ENCODE results near the gene BORCS6. TPM values are rescaled to one million over a fixed set of nuclear protein-coding genes. Genes with fewer than 3 reads are reported as not detected.

BORCS6 gene
- total and polyA plus RNA-seq, 2 of the 13 experiments (the other 11 are each of a cell fraction or from before 2014, with no cell fraction given) = 2.0 to 5.1 TPM

- no peak for TF ChIP-seq EZH2 (conservative IDR thresholded peaks at IDR 0.05; ENCODE audit: low read depth, low read length)
- 0 out of 2 replicates have a peak, but pooled peaks have one; percentile 0 for TF ChIP-seq PITX1 (CRISPR knock-in tag; IDR thresholded peaks at IDR 0.05)
- no peak for TF ChIP-seq ZNF543 (CRISPR knock-in tag; IDR thresholded peaks at IDR 0.05)
- no peak for TF ChIP-seq CCDC6 (CRISPR knock-in tag; IDR thresholded peaks at IDR 0.05)
- no peak for TF ChIP-seq ZNF672 (CRISPR knock-in tag; IDR thresholded peaks at IDR 0.05)
- TF ChIP-seq YEATS2 (CRISPR knock-in tag; IDR thresholded peaks at IDR 0.05; ENCODE audit: borderline replicate concordance) = no peak
- no peak for TF ChIP-seq ZKSCAN5 (CRISPR knock-in tag; IDR thresholded peaks at IDR 0.05)
- TF ChIP-seq GRHL1 (CRISPR knock-in tag; conservative IDR thresholded peaks at IDR 0.05) = no peak
- no peak for TF ChIP-seq ZNF891 (CRISPR knock-in tag; IDR thresholded peaks at IDR 0.05)
- no peak for TF ChIP-seq MAFF (IDR thresholded peaks at IDR 0.05; ENCODE audit: low read depth, low read length)
- TF ChIP-seq CERS6 (CRISPR knock-in tag; IDR thresholded peaks at IDR 0.05) = no peak
- no peak for TF ChIP-seq ZNF574 (CRISPR knock-in tag; IDR thresholded peaks at IDR 0.05)
- no peak for TF ChIP-seq ARNT (IDR thresholded peaks at IDR 0.05)
- TF ChIP-seq PPARG (CRISPR knock-in tag; conservative IDR thresholded peaks at IDR 0.05) = no peak
- TF ChIP-seq ZNF564 (CRISPR knock-in tag; IDR thresholded peaks at IDR 0.05) = no peak
- TF ChIP-seq ZNF839 (CRISPR knock-in tag; IDR thresholded peaks at IDR 0.05; ENCODE audit: borderline replicate concordance) = no peak
- no peak for TF ChIP-seq ZNF572 (CRISPR knock-in tag; IDR thresholded peaks at IDR 0.05)
- no peak for TF ChIP-seq RAD51 (IDR thresholded peaks at IDR 0.05; ENCODE audit: borderline replicate concordance)
- TF ChIP-seq ISL2 (CRISPR knock-in tag; IDR thresholded peaks at IDR 0.05) = no peak
- no peak for TF ChIP-seq ZNF766 (CRISPR knock-in tag; IDR thresholded peaks at IDR 0.05; ENCODE audit: borderline replicate concordance)
- TF ChIP-seq ZBTB7A (CRISPR knock-in tag; IDR thresholded peaks at IDR 0.05) = no peak
- TF ChIP-seq JUND (CRISPR knock-in tag; IDR thresholded peaks at IDR 0.05) = no peak
- TF ChIP-seq ZNF335 (CRISPR knock-in tag; IDR thresholded peaks at IDR 0.05) = no peak
- 0 out of 2 replicates have a peak, but pooled peaks have one; percentile 7 for TF ChIP-seq ADNP (CRISPR knock-in tag; IDR thresholded peaks at IDR 0.05)
- 0 out of 2 replicates have a peak, but pooled peaks have one; percentile 10 for TF ChIP-seq CHD2 (IDR thresholded peaks at IDR 0.05; ENCODE audit: low read depth, low read length)
- TF ChIP-seq POLR2AphosphoS5 (IDR thresholded peaks at IDR 0.05; ENCODE audit: low read depth, low read length) = peak; percentile 35; the same call in 1 of the 2 replicates
- no peak for TF ChIP-seq ZNF550 (CRISPR knock-in tag; IDR thresholded peaks at IDR 0.05; ENCODE audit: borderline replicate concordance)
- TF ChIP-seq MZF1 (CRISPR knock-in tag; IDR thresholded peaks at IDR 0.05; ENCODE audit: borderline replicate concordance) = no peak
These were observed 35.9 kb downstream of the BORCS6 start (continued) for GRCh38 chr17:8153957-8154607.

Data from HepG2 (cell line).